C4-2B (cell line): Measurements from ENCODE around the gene VCAM1.
"Not testable (repeated sequence)": the region's sequence is repeated elsewhere in the genome, so short reads cannot be mapped to it uniquely, and the experiment has no call there.

Source experiments
- H3K27ac ChIP-seq: fragments of 450-650 bp; 2 replicates; pipeline ENCODE4 v1.5.1; 2017
- ZFX ChIP-seq: fragments of 450-650 bp; IDR thresholded peaks from 2 replicates; pipeline ENCODE4 v1.6.1; 2017
- TF ChIP-seq, protein P1 (sequence below): fragments of 450-650 bp; conservative IDR thresholded peaks from 2 replicates; pipeline ENCODE4 v1.5.1; 2017; ENCODE audit warnings: mild to moderate bottlenecking

Gene VCAM1

DNA sequence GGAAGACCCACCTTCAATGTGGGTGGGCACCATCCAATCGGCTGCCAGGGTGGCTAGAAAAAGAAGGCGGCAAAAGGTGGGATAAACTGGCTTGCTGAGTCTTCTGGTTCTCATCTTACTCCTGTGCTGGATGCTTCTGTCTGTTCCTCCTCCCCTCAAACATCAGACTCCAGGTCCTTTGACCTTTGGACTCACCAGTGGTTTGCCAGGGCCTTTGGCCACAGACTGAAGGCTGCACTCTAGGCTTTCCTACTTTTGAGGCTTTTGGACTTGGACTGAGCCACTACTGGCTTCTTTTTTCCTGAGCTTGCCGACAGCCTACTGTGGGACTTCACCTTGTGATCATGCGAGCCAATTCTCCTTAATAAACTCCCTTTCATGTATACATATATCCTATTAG lies 55.9 kb downstream of the VCAM1 start:
- TF ChIP-seq, protein P1, sequence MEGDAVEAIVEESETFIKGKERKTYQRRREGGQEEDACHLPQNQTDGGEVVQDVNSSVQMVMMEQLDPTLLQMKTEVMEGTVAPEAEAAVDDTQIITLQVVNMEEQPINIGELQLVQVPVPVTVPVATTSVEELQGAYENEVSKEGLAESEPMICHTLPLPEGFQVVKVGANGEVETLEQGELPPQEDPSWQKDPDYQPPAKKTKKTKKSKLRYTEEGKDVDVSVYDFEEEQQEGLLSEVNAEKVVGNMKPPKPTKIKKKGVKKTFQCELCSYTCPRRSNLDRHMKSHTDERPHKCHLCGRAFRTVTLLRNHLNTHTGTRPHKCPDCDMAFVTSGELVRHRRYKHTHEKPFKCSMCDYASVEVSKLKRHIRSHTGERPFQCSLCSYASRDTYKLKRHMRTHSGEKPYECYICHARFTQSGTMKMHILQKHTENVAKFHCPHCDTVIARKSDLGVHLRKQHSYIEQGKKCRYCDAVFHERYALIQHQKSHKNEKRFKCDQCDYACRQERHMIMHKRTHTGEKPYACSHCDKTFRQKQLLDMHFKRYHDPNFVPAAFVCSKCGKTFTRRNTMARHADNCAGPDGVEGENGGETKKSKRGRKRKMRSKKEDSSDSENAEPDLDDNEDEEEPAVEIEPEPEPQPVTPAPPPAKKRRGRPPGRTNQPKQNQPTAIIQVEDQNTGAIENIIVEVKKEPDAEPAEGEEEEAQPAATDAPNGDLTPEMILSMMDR, result no peak
- no peak for TF ChIP-seq ZFX
- no peak overlapping the region for H3K27ac ChIP-seq

DNA sequence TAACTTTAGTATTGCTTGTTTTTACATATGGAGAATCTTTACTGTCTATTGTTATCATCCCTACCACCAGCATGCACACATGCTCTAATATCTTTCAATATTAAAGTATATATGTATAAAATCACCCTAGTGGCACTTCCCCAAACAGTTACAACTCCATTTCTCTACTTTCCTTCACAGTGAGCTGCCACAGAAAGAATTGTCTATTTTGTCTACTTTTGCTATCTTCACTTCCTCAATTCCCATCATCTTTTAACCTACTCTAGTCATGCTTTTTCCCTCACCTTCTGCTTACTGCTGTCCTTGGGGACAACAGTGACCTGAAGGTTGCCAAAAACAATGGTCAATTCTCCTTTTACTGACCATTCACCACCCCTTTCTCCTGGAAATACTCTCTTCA lies 59.2 kb downstream of the VCAM1 start:
- TF ChIP-seq, protein P1, result no peak
- no peak for TF ChIP-seq ZFX
- H3K27ac ChIP-seq, result no peak overlapping the region

DNA sequence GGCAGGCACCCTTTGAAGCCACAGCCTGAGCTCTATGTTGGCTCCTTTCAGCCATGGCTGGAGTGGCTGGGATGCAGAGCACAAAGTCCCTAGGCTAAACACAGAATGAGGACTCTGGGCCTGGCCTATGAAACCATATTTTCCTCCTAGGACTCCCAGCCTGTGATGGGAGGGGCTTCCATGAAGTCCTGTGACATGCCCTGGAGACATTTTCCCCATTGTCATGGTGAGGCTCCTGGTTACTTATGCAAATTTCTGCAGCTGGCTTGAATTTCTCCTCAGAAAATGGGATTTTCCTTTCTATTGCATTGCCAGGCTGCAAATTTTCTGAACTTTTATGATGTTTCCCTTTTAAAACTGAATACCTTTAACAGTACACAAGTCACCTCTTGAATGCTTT lies 61.3 kb downstream of the VCAM1 start:
- H3K27ac ChIP-seq, result no peak overlapping the region
- TF ChIP-seq ZFX, result no peak
- TF ChIP-seq, protein P1, result no peak

DNA sequence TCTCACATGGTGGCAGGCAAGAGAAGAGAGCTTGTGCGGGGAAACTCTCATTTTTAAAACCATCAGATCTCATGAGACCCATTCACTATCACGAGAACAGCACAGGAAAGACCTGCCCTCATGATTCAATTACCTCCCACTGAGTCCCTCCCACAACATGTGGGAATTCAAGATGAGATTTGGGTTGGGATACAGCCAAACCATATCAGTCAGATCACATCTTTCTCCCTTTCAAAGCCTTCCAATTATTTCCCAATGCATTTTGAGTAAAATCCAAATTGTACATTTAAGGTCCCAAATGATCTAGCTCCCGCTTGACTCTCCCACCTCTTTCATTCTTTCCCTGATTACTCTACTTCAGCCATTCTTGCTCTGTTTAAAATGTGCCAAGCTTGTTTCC lies 62.2 kb downstream of the VCAM1 start:
- H3K27ac ChIP-seq, result not testable (repeated sequence)

DNA sequence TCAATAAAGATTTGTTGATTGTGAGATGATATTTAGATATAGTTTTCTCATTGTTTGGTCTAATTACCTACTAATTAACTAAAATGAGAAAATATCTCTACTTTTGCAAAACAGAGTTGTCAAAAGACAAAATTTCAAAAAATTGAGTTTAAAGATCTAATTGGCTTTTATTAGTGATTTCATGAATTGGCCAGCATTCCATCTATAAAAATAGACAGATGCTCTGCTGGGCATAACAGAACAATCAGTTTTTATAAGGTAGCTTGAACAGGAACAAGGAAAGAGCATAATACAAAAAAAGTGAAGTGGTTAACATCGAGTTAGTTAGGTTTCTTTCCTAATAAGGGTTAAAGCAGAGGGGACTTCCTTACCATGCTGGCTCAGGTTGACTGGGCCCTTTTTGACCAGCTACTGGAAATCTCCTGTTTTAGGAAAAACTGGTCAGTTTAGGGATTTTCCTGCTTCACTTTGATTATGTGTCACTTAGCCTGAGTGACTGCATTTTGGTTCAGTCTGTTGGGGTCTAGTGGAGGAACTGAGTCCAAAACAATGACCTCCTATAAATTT lies 63.0 kb downstream of the VCAM1 start:
- H3K27ac ChIP-seq, result no peak overlapping the region
- no peak for TF ChIP-seq ZFX
- TF ChIP-seq, protein P1, result no peak

DNA sequence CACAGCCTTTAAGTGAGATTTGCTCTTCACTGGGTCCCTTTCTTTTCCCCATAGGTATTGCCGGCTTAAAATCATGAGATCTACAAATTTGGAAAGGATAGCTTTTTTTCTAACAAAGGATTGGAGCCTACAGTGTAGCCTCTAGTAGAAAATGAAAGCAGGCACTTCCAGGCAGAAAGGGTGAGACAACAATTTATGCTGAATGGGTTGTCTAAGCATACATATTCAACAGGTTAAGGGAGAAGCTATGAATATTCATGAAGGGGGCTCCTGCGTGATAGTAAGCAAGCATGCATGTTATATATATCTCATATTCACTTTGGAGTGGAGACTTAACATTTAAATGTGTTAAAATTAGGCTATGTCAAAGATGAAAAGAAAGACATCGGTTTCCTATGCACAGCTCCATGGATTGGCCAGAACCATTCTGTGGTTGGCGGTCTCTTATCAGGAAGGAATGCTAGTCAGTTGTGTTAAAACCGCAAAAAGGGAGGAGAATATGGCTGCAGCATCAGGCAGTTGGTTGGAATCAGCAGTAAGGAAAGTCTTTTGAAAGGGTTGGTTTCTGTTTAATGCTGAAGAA lies 66.0 kb downstream of the VCAM1 start:
- no peak overlapping the region for H3K27ac ChIP-seq
- TF ChIP-seq ZFX, result no peak
- TF ChIP-seq, protein P1, result no peak

DNA sequence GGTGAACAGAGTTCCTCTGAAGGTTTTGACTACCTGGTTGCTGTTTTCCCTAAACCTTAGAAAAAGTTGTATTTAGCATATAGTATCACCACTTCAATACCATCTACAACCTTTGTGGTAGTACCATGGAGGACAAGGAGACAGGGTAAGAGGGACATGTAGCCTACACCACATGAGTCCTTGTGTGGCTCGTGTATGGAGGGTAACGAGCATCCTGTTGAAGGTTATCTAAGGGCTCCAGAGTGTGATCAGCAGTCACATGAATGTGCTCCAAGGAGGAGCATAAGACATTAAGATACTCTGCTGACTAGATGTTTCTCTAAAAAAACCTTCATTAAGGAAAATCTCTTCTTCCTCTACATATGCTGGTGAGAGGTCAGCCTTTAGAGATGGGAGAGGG lies 67.3 kb downstream of the VCAM1 start:
- no peak overlapping the region for H3K27ac ChIP-seq
- no peak for TF ChIP-seq ZFX
- TF ChIP-seq, protein P1, result no peak
